Tibial nerve (tissue), 4 donors: ENCODE data around the gene BHLHE41. TPM values are rescaled to one million over a fixed set of nuclear protein-coding genes. Genes with fewer than 3 reads are reported as not detected.
A peak's percentile ranks its signal among the peaks of the same experiment; 100 is the strongest.

ENCODE experiments used
- DNase-seq, 2 donors: peaks; one replicate each; pipeline ENCODE4 v3.0.0-alpha.2; 2019; ENCODE audit warnings: low spot score in 2 of 2
- H3K27ac ChIP-seq, 4 donors: fragments of 200-600 bp; sonication (generic) in 3 of 4; one replicate each; pipeline ENCODE4 v1.5.1; 2017 to 2019; ENCODE audit warnings: mild to moderate bottlenecking in 1 of 4
- H3K27me3 ChIP-seq, 2 donors: fragments of 200-600 bp; sonication (generic) in 1 of 2; one replicate each; pipeline versions ENCODE4 v1.5.1 to v1.6.0; 2017 to 2019
- H3K36me3 ChIP-seq, 3 donors: fragments of 200-600 bp; sonication (generic); one replicate each; pipeline ENCODE4 v1.5.1; 2018 to 2019
- H3K4me1 ChIP-seq, 4 donors: fragments of 200-600 bp; sonication (generic) in 3 of 4; one replicate each; pipeline ENCODE4 v1.5.1; 2017 to 2019
- H3K4me3 ChIP-seq, 4 donors: fragments of 200-600 bp; sonication (generic) in 3 of 4; one replicate each; pipeline ENCODE4 v1.5.1; 2017 to 2019; ENCODE audit warnings: mild to moderate bottlenecking in 1 of 4, moderate library complexity in 1 of 4
- H3K9me3 ChIP-seq, 4 donors: fragments of 200-600 bp; sonication (generic) in 3 of 4; one replicate each; pipeline ENCODE4 v1.5.1; 2017 to 2019
- CTCF ChIP-seq, 5 experiments: fragments of 200-600 bp in 3 of 5; fragments of 450-650 bp in 2 of 5; sonication (generic) in 3 of 5; IDR thresholded peaks; one replicate each; pipeline ENCODE4 v1.5.1; 2016 to 2019; ENCODE audit warnings: antibody characterized with exemption in 5 of 5, mild to moderate bottlenecking in 3 of 5, moderate library complexity in 2 of 5
- EP300 ChIP-seq, 2 donors: sonication (generic); formaldehyde crosslinking; IDR thresholded peaks; one replicate each; pipeline ENCODE4 v1.6.1; 2017; ENCODE audit warnings: antibody characterized with exemption in 2 of 2, mild to moderate bottlenecking in 1 of 2
- POLR2A ChIP-seq, 2 donors: fragments of 450-650 bp; IDR thresholded peaks; one replicate each; pipeline ENCODE4 v1.6.1; 2017; ENCODE audit warnings: antibody characterized with exemption in 2 of 2, mild to moderate bottlenecking in 2 of 2, moderate library complexity in 2 of 2
- WGBS, 2 donors: methylation state at CpG; one replicate each; pipeline ENCODE4 v1.1.5; 2018; 5-methylcytosine and 5-hydroxymethylcytosine counted together
- total RNA-seq, 4 donors: library from RNA; depleted of rRNA; stranded (reverse); fragments of >200 nt; gene quantifications; one replicate each; pipeline ENCODE4 v1.1.0, GENCODE V29; 2016

Gene BHLHE41
- total RNA-seq, 4 donors from 2014 or later = 6.5 to 12.7 (median 9.9) TPM

GRCh38 chr12:26128168-26128567 lies 3.3 kb upstream of the BHLHE41 start:
- Histone ChIP-seq H3K27ac (no peak overlapping the region), H3K36me3 (no peaks in the 10 kb centered on the region), H3K4me3 (no peak overlapping the region), H3K9me3 (no peaks in the 10 kb centered on the region), H3K27me3 (no peaks in the 10 kb centered on the region), H3K4me1 (peaks cover 0 to 22% (median 7%) of the 10 kb centered on the region in 4 donors)
- DNase-seq = no peak
- TF ChIP-seq EP300 (IDR thresholded peaks at IDR 0.05) (no peak), CTCF (IDR thresholded peaks at IDR 0.05) (no peak), POLR2A (IDR thresholded peaks at IDR 0.05) (no peak)

GRCh38 chr12:26127404-26127803 lies 2.6 kb upstream of the BHLHE41 start:
- H3K27ac ChIP-seq = peak overlapping the region in 1 of 4 donors; percentile 97
- H3K4me3 ChIP-seq = no peak overlapping the region
- no peaks in the 10 kb centered on the region for H3K36me3 ChIP-seq
- no peak for TF ChIP-seq POLR2A (IDR thresholded peaks at IDR 0.05)
- peaks cover 0 to 25% (median 8%) of the 10 kb centered on the region in 4 donors for H3K4me1 ChIP-seq
- H3K27me3 ChIP-seq = no peaks in the 10 kb centered on the region
- DNase-seq = no peak
- WGBS, 2 donors = 93 to 98% methylated on average over 2 of the region's 2 CpGs
- no peaks in the 10 kb centered on the region for H3K9me3 ChIP-seq

GRCh38 chr12:26126340-26127284 lies 1.8 kb upstream of the BHLHE41 start:
- Histone ChIP-seq H3K9me3 (no peaks in the 10 kb centered on the region), H3K27me3 (no peaks in the 10 kb centered on the region), H3K36me3 (no peaks in the 10 kb centered on the region), H3K4me1 (peaks cover 0 to 27% (median 8%) of the 10 kb centered on the region in 4 donors), H3K27ac (peak overlapping the region; percentile 89 to 98 (median 94)), H3K4me3 (peak overlapping the region; percentile 48 to 75 (median 65))
- peak; percentile 71 to 76 for DNase-seq
- peak; percentile 40 to 46 for TF ChIP-seq POLR2A (IDR thresholded peaks at IDR 0.05)
- TF ChIP-seq CTCF (IDR thresholded peaks at IDR 0.05) = peak in 2 of 5 experiments; percentile 13 to 24
- peak in 1 of 2 donors; percentile 70 for TF ChIP-seq EP300 (IDR thresholded peaks at IDR 0.05)
- WGBS, 2 donors = 8 to 10% methylated on average over 45 to 53 of the region's 60 CpGs

GRCh38 chr12:26125400-26126339 lies 833 bp upstream of the BHLHE41 start:
- H3K9me3 ChIP-seq = no peaks in the 10 kb centered on the region
- H3K4me3 ChIP-seq = peak overlapping the region; percentile 48 to 75 (median 65)
- TF ChIP-seq CTCF (IDR thresholded peaks at IDR 0.05) (no peak), EP300 (IDR thresholded peaks at IDR 0.05) (peak in 1 of 2 donors; percentile 47), POLR2A (IDR thresholded peaks at IDR 0.05) (peak in 1 of 2 donors; percentile 19)
- 0 to 1% methylated on average over 54 to 57 of the region's 66 CpGs for WGBS, 2 donors
- no peaks in the 10 kb centered on the region for H3K27me3 ChIP-seq
- DNase-seq = peak; percentile 51 to 55
- H3K4me1 ChIP-seq = peaks cover 0 to 36% (median 8%) of the 10 kb centered on the region in 4 donors
- H3K27ac ChIP-seq = peak overlapping the region; percentile 89 to 98 (median 94)
- no peaks in the 10 kb centered on the region for H3K36me3 ChIP-seq

GRCh38 chr12:26123482-26123980 lies 1.3 kb downstream of the BHLHE41 start:
- peak overlapping the region; percentile 63 to 75 (median 68) for H3K4me3 ChIP-seq
- no peaks in the 10 kb centered on the region for H3K36me3 ChIP-seq
- H3K27me3 ChIP-seq = no peaks in the 10 kb centered on the region
- peaks cover 0 to 50% (median 8%) of the 10 kb centered on the region in 4 donors for H3K4me1 ChIP-seq
- no peak for DNase-seq
- H3K27ac ChIP-seq = peak overlapping the region; percentile 90 to 98 (median 96)
- WGBS, 2 donors = 11 to 13% methylated on average over 8 of the region's 8 CpGs
- no peaks in the 10 kb centered on the region for H3K9me3 ChIP-seq
- TF ChIP-seq CTCF (IDR thresholded peaks at IDR 0.05) (no peak), EP300 (IDR thresholded peaks at IDR 0.05) (no peak), POLR2A (IDR thresholded peaks at IDR 0.05) (no peak)
